Keratinocyte (primary cell): Measurements from ENCODE around the gene GRB14.

Experiments used
- EZH2 ChIP-seq: IDR thresholded peaks from one replicate; pipeline ENCODE4 v1.6.1; 2012; ENCODE audit warnings: inconsistent platforms, mild to moderate bottlenecking, low read length, moderate library complexity
- TF ChIP-seq, protein P1 (sequence below), 3 experiments: IDR thresholded peaks in 1 of 3; conservative IDR thresholded peaks in 1 of 3; optimal IDR thresholded peaks in 1 of 3; 2 replicates in 2 of 3; 3 replicates in 1 of 3; pipeline versions ENCODE3 to v1.5.1; 2011; ENCODE audit warnings: low read length in 3 of 3, mild to moderate bottlenecking in 3 of 3, moderate library complexity in 2 of 3, control low read depth in 1 of 3, inconsistent platforms in 1 of 3; ENCODE audit not compliant: insufficient read depth in 2 of 3; ENCODE audit errors: extremely low read depth in 1 of 3

GRCh38 chr2:164551519-164551918 is 69.8 kb downstream of the GRB14 start:
- TF ChIP-seq, protein P1, sequence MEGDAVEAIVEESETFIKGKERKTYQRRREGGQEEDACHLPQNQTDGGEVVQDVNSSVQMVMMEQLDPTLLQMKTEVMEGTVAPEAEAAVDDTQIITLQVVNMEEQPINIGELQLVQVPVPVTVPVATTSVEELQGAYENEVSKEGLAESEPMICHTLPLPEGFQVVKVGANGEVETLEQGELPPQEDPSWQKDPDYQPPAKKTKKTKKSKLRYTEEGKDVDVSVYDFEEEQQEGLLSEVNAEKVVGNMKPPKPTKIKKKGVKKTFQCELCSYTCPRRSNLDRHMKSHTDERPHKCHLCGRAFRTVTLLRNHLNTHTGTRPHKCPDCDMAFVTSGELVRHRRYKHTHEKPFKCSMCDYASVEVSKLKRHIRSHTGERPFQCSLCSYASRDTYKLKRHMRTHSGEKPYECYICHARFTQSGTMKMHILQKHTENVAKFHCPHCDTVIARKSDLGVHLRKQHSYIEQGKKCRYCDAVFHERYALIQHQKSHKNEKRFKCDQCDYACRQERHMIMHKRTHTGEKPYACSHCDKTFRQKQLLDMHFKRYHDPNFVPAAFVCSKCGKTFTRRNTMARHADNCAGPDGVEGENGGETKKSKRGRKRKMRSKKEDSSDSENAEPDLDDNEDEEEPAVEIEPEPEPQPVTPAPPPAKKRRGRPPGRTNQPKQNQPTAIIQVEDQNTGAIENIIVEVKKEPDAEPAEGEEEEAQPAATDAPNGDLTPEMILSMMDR (optimal IDR thresholded peaks at IDR 0.05 in 1 of 3, IDR thresholded peaks at IDR 0.05 in 1 of 3, conservative IDR thresholded peaks at IDR 0.05 in 1 of 3; ENCODE audit: extremely low read depth in 1 of 3, insufficient read depth in 2 of 3, low read length in 3 of 3): no peak
- TF ChIP-seq EZH2: no peak
